IMR-90 (cell line): ENCODE measurements around the gene MLLT10. TPM values are rescaled to one million over a fixed set of nuclear protein-coding genes. Genes with fewer than 3 reads are reported as not detected.

Source experiments
- ATAC-seq: fragments of 200-7000 bp; cut with Tn5 transposase; 2 replicates; pipeline ENCODE4 v1.9.1; 2020; ENCODE audit warnings: low read depth, mild to moderate bottlenecking, moderate library complexity
- BruUV-seq: library from RNA; stranded (reverse); fragments of 400-500 nt; replicated peaks from 2 replicates; lab custom pipeline; 2021; lab: Mats Ljungman, UMichigan
- CTCF ChIA-PET: fragments of 300-600 bp; formaldehyde crosslinking; extraction: SDS; loops from one replicate; lab custom pipeline; 2021; ENCODE audit warnings: antibody characterized with exemption; lab: Yijun Ruan, JAX
- POLR2A ChIA-PET: fragments of 300-600 bp; sonication (Branson Sonifier 250); formaldehyde crosslinking; loops from one replicate; lab custom pipeline; 2022; ENCODE audit warnings: antibody characterized with exemption; ENCODE audit not compliant: unreplicated experiment; lab: Charles Lee
- DNase-seq: peaks from one replicate; pipeline ENCODE4 v3.0.0; 2013
- H2AFZ ChIP-seq: replicated peaks from 2 replicates; pipeline ENCODE3; 2013; ENCODE audit warnings: low read length, mild to moderate bottlenecking; ENCODE audit not compliant: poor library complexity
- H2AK5ac ChIP-seq: 2 replicates; pipeline ENCODE4 v1.6.1; 2013; ENCODE audit warnings: low read depth, low read length, inconsistent platforms
- H2AK9ac ChIP-seq: replicated peaks from 2 replicates; pipeline ENCODE3; 2013; ENCODE audit warnings: mild to moderate bottlenecking, low read depth, low read length, moderate library complexity; ENCODE audit not compliant: poor library complexity
- H2BK120ac ChIP-seq: 2 replicates; pipeline ENCODE4 v1.6.1; 2013; ENCODE audit warnings: low read depth, low read length, inconsistent platforms
- H2BK15ac ChIP-seq: 3 replicates; pipeline ENCODE4 v1.6.1; 2013; ENCODE audit warnings: low read depth, low read length, inconsistent platforms
- H2BK20ac ChIP-seq: 2 replicates; pipeline ENCODE4 v1.6.1; 2013; ENCODE audit warnings: low read depth, mild to moderate bottlenecking, inconsistent platforms, low read length, moderate library complexity
- H2BK5ac ChIP-seq: 2 replicates; pipeline ENCODE4 v1.6.1; 2013; ENCODE audit warnings: mild to moderate bottlenecking, low read depth, low read length, inconsistent platforms; ENCODE audit not compliant: poor library complexity, severe bottlenecking
- H3K14ac ChIP-seq: replicated peaks from 2 replicates; pipeline ENCODE4 v1.6.1; 2013; ENCODE audit warnings: low read depth, low read length, inconsistent platforms
- H3K18ac ChIP-seq: 2 replicates; pipeline ENCODE4 v1.6.1; 2013; ENCODE audit warnings: low read depth, low read length, control low read depth
- H3K23ac ChIP-seq: 2 replicates; pipeline ENCODE4 v1.6.1; 2013; ENCODE audit warnings: low read depth, low read length, inconsistent platforms
- H3K27ac ChIP-seq: 2 replicates; pipeline ENCODE4 v1.5.1; 2013; ENCODE audit warnings: mild to moderate bottlenecking, control low read depth, low read length; ENCODE audit not compliant: insufficient read depth
- H3K27me3 ChIP-seq: 2 replicates; pipeline ENCODE4 v1.6.1; 2013; ENCODE audit warnings: low read length; ENCODE audit not compliant: control insufficient read depth, insufficient read depth
- H3K36me3 ChIP-seq: 2 replicates; pipeline ENCODE4 v1.6.1; 2013; ENCODE audit warnings: low read length, mixed read lengths; ENCODE audit not compliant: control insufficient read depth, insufficient read depth
- H3K4ac ChIP-seq: 2 replicates; pipeline ENCODE4 v1.6.1; 2013; ENCODE audit warnings: low read depth, low read length, inconsistent platforms
- H3K4me1 ChIP-seq: 2 replicates; pipeline ENCODE4 v1.6.1; 2013; ENCODE audit warnings: low read length, mixed read lengths; ENCODE audit not compliant: control insufficient read depth, insufficient read depth
- H3K4me2 ChIP-seq: 2 replicates; pipeline ENCODE4 v1.6.1; 2013; ENCODE audit warnings: low read depth, mild to moderate bottlenecking, control low read depth, low read length, moderate library complexity
- H3K4me3 ChIP-seq: 2 replicates; pipeline ENCODE4 v1.5.1; 2013; ENCODE audit warnings: low read depth, mild to moderate bottlenecking, control low read depth, low read length, moderate library complexity; ENCODE audit not compliant: insufficient read depth
- H3K56ac ChIP-seq: 2 replicates; pipeline ENCODE4 v1.6.1; 2013; ENCODE audit warnings: low read length, inconsistent platforms; ENCODE audit not compliant: insufficient read depth; ENCODE audit errors: extremely low read depth
- H3K79me1 ChIP-seq, 2 experiments: 2 replicates each; pipeline ENCODE4 v1.6.1; 2013; ENCODE audit warnings: low read length in 2 of 2, inconsistent platforms in 1 of 2, low read depth in 1 of 2
- H3K9ac ChIP-seq: 2 replicates; pipeline ENCODE4 v1.6.1; 2013; ENCODE audit warnings: low read depth, low read length, control low read depth
- H3K9me1 ChIP-seq: 2 replicates; pipeline ENCODE4 v1.6.1; 2013; ENCODE audit warnings: low read length, inconsistent platforms; ENCODE audit not compliant: insufficient read depth
- H3K9me3 ChIP-seq: 2 replicates; pipeline ENCODE4 v1.6.1; 2013; ENCODE audit warnings: low read length; ENCODE audit not compliant: control insufficient read depth, insufficient read depth
- H4K20me1 ChIP-seq: 2 replicates; pipeline ENCODE4 v1.6.1; 2013; ENCODE audit warnings: low read length, inconsistent platforms; ENCODE audit not compliant: insufficient read depth
- H4K5ac ChIP-seq: 2 replicates; pipeline ENCODE4 v1.6.1; 2013; ENCODE audit warnings: mild to moderate bottlenecking, low read depth, low read length, control low read depth
- H4K8ac ChIP-seq, 2 experiments: 2 replicates each; pipeline ENCODE4 v1.6.1; 2013; ENCODE audit warnings: low read depth in 2 of 2, low read length in 2 of 2, control low read depth in 1 of 2, inconsistent platforms in 1 of 2
- H4K91ac ChIP-seq: 2 replicates; pipeline ENCODE4 v1.6.1; 2013; ENCODE audit warnings: low read depth, low read length, inconsistent platforms; ENCODE audit not compliant: insufficient read depth
- FOS ChIP-seq: fragments of 150-350 bp; IDR thresholded peaks from 2 replicates; pipeline ENCODE4 v1.6.1; 2016; ENCODE audit warnings: low read depth, low read length
- MAFK ChIP-seq: IDR thresholded peaks from 2 replicates; pipeline ENCODE4 v1.6.1; 2012; ENCODE audit warnings: low read depth, low read length, improper control_type of control experiment
- WGBS, 2 experiments: methylation state at CpG; one replicate each; pipeline versions ENCODE4 v1.1.5 to v1.1.7; 2013; ENCODE audit warnings: missing lambda C conversion rate in 2 of 2; ENCODE audit not compliant: insufficient read length in 1 of 2; ENCODE audit errors: extremely low coverage in 2 of 2; 5-methylcytosine and 5-hydroxymethylcytosine counted together
- dilution Hi-C: fragments of 300-500 bp; cut with HindIII; formaldehyde crosslinking; loops from one replicate; pipeline ENCODE4 v1.14.3; 2018; ENCODE audit warnings: low sequenced_read_pairs; ENCODE audit not compliant: unreplicated experiment
- in situ Hi-C: fragments of 300-500 bp; cut with MboI; formaldehyde crosslinking; loops from 3 replicates; pipeline ENCODE4 v1.14.3; 2019; ENCODE audit warnings: low sequenced_read_pairs, inconsistent platforms, mixed read lengths
- intact Hi-C: fragments of 100-400 bp; cut with micrococcal nuclease; formaldehyde crosslinking; loops from 2 replicates; pipeline ENCODE4 v1.10.0; 2022
- polyA plus RNA-seq, 3 experiments: library from polyadenylated mRNA; depleted of rRNA; stranded (reverse); fragments of >200 nt; gene quantifications; 2 replicates each; pipeline ENCODE4 v1.2.3, GENCODE V29; 2012; ENCODE audit warnings: low replicate concordance in 1 of 3
- total RNA-seq: library from RNA; depleted of rRNA; stranded (reverse); fragments of >200 nt; gene quantifications from 2 replicates; pipeline ENCODE4 v1.2.3, GENCODE V29; 2012
- TF ChIP-seq, protein P1 (sequence below): conservative IDR thresholded peaks from 2 replicates; pipeline ENCODE4 v1.5.1; 2012; ENCODE audit warnings: mild to moderate bottlenecking, low read depth, low read length, improper control_type of control experiment

MLLT10 gene
- total and polyA plus RNA-seq, 2 of the 4 experiments (the other 2 are of a cell fraction) = 22.5 to 29.0 TPM

GRCh38 chr10:21488957-21489446, 45.0 kb upstream of the MLLT10 start:
- POLR2A ChIA-PET = interaction anchor here (0.6 to 0.7 kb wide), 2 partner anchors 175 to 214 kb away, joined by 3 to 6 read pairs; no protein-coding TSS in a partner anchor

More at GRCh38 chr10:21488957-21489446, 45.0 kb upstream of the MLLT10 start:
- Histone ChIP-seq H2BK120ac (no peak overlapping the region), H3K18ac (no peak overlapping the region), H2AK9ac (no peak overlapping the region), H2AK5ac (no peak overlapping the region), H3K4me3 (no peak overlapping the region), H3K4me1 (peaks cover under 1% of the 10 kb centered on the region; the same call in 1 of the 2 replicates), H3K23ac (no peak overlapping the region), H2BK5ac (no peak overlapping the region), H3K4ac (no peak overlapping the region), H3K27me3 (no peaks in the 10 kb centered on the region), H2BK20ac (no peak overlapping the region), H4K20me1 (no peaks in the 10 kb centered on the region), H4K91ac (no peak overlapping the region), H3K79me1 (no peaks in the 10 kb centered on the region), H3K9me3 (no peaks in the 10 kb centered on the region), H3K9me1 (no peaks in the 10 kb centered on the region), H3K14ac (no peak overlapping the region), H3K36me3 (no peaks in the 10 kb centered on the region), H4K5ac (no peak overlapping the region), H3K4me2 (no peak overlapping the region), H3K27ac (no peak overlapping the region), H4K8ac (no peak overlapping the region), H2BK15ac (no peak overlapping the region), H2AFZ (no peak overlapping the region), H3K9ac (no peak overlapping the region), H3K56ac (no peak overlapping the region)
- no peak for ATAC-seq
- intact Hi-C loops = no loop called here
- DNase-seq = no peak
- CTCF ChIA-PET = interaction anchor here (0.7 to 1.2 kb wide), 2 partner anchors 39 to 210 kb away, joined by 3 to 6 read pairs; no protein-coding TSS in a partner anchor
- dilution Hi-C loops = no loop called here
- TF ChIP-seq FOS (no peak), MAFK (peak; percentile 47)
- TF ChIP-seq, protein P1, sequence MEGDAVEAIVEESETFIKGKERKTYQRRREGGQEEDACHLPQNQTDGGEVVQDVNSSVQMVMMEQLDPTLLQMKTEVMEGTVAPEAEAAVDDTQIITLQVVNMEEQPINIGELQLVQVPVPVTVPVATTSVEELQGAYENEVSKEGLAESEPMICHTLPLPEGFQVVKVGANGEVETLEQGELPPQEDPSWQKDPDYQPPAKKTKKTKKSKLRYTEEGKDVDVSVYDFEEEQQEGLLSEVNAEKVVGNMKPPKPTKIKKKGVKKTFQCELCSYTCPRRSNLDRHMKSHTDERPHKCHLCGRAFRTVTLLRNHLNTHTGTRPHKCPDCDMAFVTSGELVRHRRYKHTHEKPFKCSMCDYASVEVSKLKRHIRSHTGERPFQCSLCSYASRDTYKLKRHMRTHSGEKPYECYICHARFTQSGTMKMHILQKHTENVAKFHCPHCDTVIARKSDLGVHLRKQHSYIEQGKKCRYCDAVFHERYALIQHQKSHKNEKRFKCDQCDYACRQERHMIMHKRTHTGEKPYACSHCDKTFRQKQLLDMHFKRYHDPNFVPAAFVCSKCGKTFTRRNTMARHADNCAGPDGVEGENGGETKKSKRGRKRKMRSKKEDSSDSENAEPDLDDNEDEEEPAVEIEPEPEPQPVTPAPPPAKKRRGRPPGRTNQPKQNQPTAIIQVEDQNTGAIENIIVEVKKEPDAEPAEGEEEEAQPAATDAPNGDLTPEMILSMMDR = no peak
- BruUV-seq = no TSS peak
- no CpG with 5 or more reads among the region's 5 CpGs for WGBS, 2 experiments
- in situ Hi-C loops = loop anchor here (5.0 to 25.0 kb wide), 3 partner anchors 207 to 1498 kb away; no protein-coding TSS in a partner anchor
